Right renal cortex interstitium (tissue), 3 donors: ENCODE results near the gene NDUFB4. TPM values are rescaled to one million over a fixed set of nuclear protein-coding genes. Genes with fewer than 3 reads are reported as not detected.
"Not testable (repeated sequence)": the region's sequence is repeated elsewhere in the genome, so short reads cannot be mapped to it uniquely, and the experiment has no call there.

Source experiments
- DNase-seq, 3 donors: peaks; one replicate each; pipeline ENCODE4 v3.0.0-alpha.2; 2013; ENCODE audit warnings: low read depth in 3 of 3, low spot score in 2 of 3
- polyA plus RNA-seq, 3 donors: library from polyadenylated mRNA; unstranded; fragments of 120-200 nt; gene quantifications; one replicate each; pipeline ENCODE4 v1.2.1, GENCODE V29; 2013; ENCODE audit not compliant: insufficient read length in 3 of 3

NDUFB4 gene
- polyA plus RNA-seq, 3 donors, result 177 to 195 (median 189) TPM

- no peak for DNase-seq
These were observed 26.7 kb upstream of the NDUFB4 start for GRCh38 chr3:120569222-120570057.

DNA sequence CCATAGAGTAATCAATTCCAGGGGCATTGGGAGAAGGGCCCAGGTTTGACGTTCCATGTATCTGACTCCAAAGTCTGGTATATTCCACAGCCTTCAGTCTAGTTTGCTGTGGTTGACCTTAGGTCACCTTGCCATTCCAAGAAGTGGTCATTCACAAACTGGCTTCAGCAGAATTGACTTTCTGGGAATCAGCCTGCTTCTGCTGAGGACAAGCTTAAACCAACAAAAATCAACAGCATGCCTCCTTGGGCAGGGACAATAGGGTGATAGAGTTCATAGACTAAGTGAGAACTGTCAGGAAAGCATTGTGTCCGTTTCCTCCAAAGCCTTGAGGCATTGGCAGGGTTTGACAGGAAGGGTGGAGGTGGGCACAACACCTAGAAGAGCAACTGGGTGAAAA is 24.1 kb upstream of the NDUFB4 start:
- DNase-seq, result no peak

- DNase-seq, result no peak
These were observed 8.7 kb upstream of the NDUFB4 start for GRCh38 chr3:120587332-120587975.

GRCh38 chr3:120595788-120596115 is 384 bp upstream of the NDUFB4 start:
- no peak for DNase-seq

DNA sequence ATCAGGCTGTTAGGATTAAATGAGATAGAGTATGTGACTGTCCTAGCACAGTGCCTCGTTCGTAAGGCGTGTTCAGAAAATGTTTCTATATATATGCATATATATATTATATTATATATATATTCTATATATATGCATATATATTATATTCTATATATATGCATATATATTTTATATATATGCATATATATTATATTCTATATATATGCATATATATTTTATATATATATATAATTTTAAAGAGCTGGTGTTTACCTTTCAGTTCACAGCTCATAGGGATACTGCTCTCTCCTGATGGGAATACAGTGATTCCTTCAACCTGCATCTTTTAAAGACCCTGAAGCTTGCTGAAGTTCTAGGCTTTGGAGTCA is 702 bp downstream of the NDUFB4 start:
- DNase-seq, result no peak

GRCh38 chr3:120597445-120598049 is 1.4 kb downstream of the NDUFB4 start:
- DNase-seq, result no peak

- no peak for DNase-seq
These were observed 3.1 kb downstream of the NDUFB4 start for GRCh38 chr3:120599211-120599610.

GRCh38 chr3:120601554-120601953 is 5.4 kb downstream of the NDUFB4 start:
- no peak for DNase-seq

- DNase-seq, result no peak
These were observed 6.5 kb downstream of the NDUFB4 start for GRCh38 chr3:120602682-120603081.

DNA sequence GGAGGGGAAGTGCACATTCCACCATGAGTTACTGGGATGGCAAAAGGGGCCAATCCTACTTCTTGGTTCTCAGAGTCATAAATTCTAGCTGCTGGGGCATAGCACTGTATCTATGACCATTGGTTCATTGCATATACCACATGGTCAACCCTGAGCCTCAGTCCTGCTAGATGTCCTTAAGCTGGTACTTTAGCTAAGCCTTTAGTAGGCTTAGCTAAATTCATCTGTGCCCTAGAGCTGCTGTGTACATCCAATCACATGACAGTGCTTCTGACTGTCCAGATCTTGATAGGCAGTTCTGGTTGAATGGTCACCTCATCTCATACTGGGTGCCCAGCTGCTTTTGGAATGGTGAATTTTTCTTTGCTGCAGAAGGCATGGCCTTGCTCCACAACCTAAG is 8.2 kb downstream of the NDUFB4 start:
- DNase-seq, result no peak

GRCh38 chr3:120604784-120605183 is 8.6 kb downstream of the NDUFB4 start:
- DNase-seq, result no peak

- DNase-seq, result no peak
These were observed 12.4 kb downstream of the NDUFB4 start for GRCh38 chr3:120608506-120608905.

DNA sequence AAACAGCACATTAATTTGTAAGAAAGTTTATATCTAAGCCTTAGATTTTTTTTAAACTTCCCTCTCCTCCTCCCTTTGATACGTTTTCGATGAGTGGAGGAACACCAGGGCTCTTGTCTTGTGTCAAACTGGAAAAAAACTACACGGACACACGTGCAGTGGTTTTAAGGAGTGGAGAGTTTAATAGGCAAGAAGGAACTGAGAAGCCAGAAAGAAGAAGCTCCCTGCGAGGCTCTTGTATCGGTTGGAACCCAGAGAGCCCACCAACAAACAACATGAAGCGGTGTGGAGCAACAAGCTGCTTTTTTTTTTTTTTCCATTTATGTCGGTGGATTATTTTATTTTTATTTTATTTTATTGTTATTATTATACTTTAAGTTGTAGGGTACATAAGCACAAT is 18.6 kb downstream of the NDUFB4 start:
- no peak for DNase-seq

DNA sequence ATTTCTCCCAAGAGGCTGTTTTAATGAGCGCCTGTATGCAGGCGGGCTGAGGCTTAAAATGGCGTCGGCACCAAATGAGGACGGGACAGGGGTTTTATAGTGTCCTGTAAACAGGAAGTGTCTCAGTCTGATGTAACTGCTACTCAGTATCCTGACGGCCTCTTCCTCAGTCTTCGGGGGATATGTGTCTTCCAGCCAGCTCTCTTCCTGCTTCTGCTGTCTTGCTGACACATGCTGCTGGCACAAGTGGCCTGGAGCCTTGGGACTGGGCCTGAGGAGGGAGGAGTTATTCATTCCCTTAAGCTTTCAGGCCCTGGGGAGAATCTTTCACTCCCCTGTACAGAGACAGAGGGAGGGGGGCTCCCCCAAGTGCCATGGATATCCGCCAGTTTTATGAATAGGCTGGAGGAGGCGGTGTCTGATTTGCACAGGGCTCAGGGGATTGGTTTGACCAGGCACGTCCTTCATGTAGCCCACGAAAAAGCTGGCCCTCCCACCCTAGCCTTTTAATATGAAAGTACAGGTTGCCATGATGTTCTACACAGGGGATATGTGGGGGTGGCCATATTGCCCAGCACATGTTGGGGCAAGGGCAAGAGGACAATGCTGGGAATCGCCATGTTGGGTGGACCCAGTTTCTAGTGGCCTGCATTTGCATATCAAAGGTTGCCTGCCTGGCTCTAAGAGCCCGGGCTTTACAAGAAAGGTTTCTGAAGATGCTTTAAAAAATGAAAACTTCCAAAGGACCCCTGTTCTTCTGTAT is 19.9 kb downstream of the NDUFB4 start:
- no peak for DNase-seq

DNA sequence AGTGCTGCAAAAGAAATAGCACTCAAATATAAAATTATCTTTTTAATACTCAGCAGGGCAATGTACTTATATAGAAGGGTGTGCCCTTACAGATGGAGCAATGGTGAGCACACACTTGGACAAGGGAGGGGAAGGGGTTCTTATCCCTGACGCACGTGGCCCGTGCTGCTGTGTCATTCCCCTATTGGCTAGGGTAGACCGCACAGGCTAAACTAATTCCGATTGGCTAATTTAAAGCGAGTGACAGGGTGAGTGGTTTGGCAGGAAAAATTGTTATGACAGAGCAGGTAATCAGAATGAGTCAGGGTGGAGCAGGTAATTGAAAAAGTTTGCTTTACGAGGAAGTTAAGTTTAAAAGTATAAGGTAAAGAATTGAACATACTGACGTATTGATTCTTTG is 20.6 kb downstream of the NDUFB4 start:
- not testable (repeated sequence) for DNase-seq

GRCh38 chr3:120622457-120622856 is 26.3 kb downstream of the NDUFB4 start:
- no peak for DNase-seq

- DNase-seq, result no peak
These were observed 27.0 kb downstream of the NDUFB4 start for GRCh38 chr3:120622870-120623726.

- DNase-seq, result no peak
These were observed 27.6 kb downstream of the NDUFB4 start for GRCh38 chr3:120623727-120624093.

DNA sequence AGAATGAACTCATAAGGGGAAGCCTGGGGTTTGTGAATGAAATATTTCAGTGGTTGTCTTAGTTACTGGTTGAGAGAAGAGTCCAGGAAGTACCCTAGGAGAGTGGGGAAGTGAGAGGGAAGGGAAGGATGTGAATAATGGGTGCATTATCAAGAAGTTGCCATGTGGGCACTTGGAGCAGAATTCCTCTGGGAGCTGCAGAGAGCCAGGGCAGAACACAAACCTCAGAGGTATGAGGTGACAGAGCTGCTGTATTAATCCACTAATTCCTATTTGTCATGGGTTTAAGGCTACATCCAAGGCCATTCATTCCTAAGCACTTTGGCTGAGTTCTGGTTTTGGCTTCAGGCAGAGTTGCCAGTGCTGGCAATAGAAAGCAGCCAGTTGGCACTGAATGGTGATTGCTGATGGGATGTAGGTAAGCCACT is 29.0 kb downstream of the NDUFB4 start:
- no peak for DNase-seq

DNA sequence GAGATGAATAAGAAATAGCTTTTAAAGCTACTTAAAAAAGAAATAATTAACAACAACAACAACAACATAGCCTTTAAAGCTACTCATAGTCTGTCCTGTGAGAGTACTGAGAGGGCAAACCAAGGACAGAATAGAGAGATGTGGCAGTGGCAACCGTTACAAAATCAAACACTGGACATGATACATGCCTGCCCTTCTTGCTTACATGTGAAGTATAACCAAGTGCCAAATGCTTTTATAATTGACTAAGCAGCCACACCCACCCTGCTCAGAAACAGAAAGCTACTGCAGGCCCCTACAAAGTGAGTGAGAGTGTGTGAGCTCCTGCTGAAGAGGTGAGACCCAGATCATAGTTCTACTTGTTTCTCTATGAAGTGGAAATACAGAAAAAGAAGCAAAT is 38.4 kb downstream of the NDUFB4 start:
- no peak for DNase-seq
